NCI-H1417 (cell line): Measurements from ENCODE around the gene PLA2G4F.

Source experiments
- DNase-seq, 3 experiments: peaks; one replicate each; lab custom pipeline; 2025; lab: John Stamatoyannopoulos, UW

Gene PLA2G4F

DNA sequence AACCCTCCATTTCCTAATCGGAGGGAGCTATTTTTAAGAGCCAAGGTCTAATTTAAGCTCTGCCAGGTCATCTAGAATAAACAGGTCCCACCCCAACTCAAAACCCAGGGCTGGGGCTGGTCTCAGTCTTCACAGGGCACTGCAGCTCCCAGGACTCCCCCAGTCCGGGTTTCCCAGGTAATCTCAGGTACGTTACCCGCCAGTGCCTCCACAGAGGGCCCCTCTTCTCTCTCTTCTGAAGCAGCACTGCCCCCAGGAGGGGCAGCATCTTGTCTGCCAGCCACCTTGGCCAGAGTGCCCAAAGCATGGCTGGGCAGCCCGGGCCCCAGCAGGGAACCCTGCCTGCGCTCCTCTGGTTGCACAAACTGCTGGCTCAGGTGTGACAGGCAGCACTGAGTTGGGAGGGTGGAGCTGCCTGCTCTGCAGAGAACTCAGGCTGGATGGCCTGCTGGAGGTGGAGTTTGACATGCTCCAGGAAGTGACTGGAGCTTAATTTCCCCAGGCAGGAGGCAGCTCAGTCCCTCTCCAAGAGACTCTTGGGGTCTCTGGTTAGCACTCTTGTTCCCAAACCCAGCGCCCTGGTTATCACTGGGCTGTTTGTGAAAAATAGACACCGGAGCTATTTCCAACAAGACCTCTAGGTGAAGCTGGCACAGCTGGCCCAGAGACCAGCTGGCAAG is at the start of gene PLA2G4F:
TSS of gene PLA2G4F (minus strand) at position 394 of the 680 bp plus-strand sequence. CDS start at position 307, 87 bp downstream.
- peak in 1 of 3 experiments; percentile 15 for DNase-seq

GRCh38 chr15:42203891-42204290 is 47.5 kb upstream of the PLA2G4F start:
- DNase-seq = no peak

GRCh38 chr15:42202653-42203052 is 46.2 kb upstream of the PLA2G4F start:
- no peak for DNase-seq

GRCh38 chr15:42201801-42202200 is 45.4 kb upstream of the PLA2G4F start:
- no peak for DNase-seq

DNA sequence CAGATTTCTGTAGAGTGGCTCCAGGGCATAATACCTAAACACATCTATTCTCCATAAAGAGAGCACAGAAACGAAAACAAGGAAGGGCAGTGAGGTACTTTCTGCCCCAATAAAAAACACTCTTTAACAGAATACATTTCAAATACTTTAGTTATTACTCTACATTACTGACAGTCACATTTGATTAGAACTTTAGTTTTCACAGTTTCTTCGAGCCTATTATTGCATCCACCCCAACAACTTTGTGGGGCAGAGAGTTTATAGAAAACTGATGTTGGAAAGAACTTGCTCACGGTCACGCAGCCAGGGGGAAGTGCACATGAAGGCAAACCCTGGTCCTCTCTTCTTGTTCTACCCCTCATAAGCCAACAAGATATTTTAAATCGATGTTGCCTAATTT is 42.7 kb upstream of the PLA2G4F start:
- no peak for DNase-seq

DNA sequence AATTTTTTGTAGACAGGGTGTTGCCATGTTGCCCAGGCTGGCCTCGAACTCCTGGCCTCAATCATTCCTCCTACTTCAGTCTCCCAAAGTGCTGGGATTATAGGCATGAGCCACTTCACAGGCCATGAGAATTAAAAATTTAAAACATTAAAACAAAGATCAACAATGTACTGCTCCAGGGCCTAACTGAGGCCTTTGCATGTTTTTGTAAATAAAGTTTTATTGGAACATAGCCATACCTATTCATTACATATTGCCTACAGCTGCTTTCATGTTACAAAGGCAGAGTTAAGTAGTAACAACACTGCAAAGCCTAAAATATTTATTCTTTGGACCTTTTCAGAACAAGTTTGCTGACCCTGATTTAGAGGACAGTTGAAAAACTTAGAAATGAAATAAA is 42.1 kb upstream of the PLA2G4F start:
- no peak for DNase-seq

GRCh38 chr15:42194513-42194912 is 38.1 kb upstream of the PLA2G4F start:
- DNase-seq = no peak

GRCh38 chr15:42193383-42193782 is 36.9 kb upstream of the PLA2G4F start:
- DNase-seq = no peak

GRCh38 chr15:42191610-42192346 is 35.3 kb upstream of the PLA2G4F start:
- no peak for DNase-seq

GRCh38 chr15:42190370-42190769 is 33.9 kb upstream of the PLA2G4F start:
- DNase-seq = no peak

- DNase-seq = no peak
Observed at GRCh38 chr15:42185801-42186200, 29.4 kb upstream of the PLA2G4F start.

DNA sequence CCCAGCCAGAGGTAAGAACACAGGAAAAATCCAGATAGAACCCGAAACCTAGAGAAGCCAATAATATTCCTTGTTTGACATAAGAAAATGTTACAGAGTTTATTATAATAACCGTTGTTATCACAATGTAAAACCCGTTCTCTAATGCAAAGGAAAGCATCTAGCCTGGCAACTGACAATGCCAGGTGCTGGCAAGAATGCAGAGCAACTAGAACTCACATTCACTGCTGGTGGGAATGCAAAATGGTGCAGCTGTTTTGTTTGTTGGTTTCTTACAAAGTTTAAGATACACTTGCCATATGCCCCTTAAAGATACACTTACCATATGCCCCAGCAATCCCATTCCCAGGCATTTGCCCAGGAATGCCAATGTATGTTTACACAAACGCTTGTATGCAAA is 28.3 kb upstream of the PLA2G4F start:
- no peak for DNase-seq

GRCh38 chr15:42184296-42184695 is 27.9 kb upstream of the PLA2G4F start:
- DNase-seq = no peak

DNA sequence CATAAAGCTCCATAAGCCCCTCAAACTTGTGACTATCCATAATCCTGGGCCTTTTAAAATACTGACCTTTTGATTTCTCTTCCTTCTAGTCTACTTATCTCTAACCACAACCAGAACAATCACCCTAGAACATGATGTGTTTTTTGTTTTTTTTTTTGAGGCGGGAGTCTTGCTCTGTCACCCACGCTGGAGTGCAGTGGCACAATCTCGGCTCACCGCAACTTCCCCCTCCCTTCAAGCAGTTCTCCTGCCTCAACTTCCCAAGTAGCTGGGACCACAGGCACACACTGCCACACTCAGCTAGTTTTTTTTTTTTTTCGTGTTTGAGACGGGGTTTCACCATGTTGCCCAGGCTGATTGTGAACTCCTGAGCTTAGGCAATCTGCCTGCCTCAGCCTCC is 26.5 kb upstream of the PLA2G4F start:
- no peak for DNase-seq

DNA sequence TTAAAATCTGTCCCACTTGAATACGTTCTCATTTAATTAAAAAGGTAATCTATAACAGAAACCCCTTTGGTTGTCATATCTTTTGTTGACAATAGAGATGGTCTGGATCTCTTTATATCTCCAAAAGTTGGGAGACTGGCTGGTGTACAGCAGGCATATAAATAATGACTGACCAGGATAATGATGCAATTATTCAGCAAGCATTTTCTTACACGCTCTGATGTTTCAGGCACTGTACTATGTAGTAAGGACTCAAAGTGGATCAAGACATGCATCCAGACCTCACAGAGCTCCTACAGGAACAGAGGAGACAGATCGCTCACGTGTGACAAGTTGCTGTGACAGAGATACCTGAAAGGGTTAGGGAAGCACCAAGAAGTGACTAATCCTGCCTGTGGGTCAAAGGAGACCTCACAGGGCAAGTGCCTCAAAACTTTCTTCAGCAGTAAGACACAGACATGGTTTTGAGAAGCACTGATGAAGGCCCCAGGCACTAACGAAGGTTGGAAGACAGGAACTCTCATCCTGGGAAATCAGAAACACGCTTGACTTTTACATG is 26.0 kb upstream of the PLA2G4F start:
- no peak for DNase-seq

DNA sequence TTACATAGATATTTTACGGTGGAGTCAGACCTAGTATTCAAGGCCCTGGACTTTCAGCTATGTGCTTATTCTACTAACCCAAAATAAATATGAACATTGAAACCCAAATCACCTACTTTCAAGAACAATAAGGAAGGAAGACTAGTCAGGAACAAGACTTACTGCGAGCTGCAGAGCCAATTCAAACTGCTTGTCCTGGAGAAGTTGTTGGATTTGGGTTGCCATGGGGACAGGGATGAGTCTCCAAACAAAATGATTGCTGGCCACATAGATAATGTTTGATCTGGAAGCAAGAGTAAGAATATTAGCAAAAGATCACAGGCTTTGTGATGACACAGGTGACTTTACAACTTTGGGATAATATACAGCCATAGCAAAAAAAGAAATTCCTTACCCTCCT is 21.6 kb upstream of the PLA2G4F start:
- no peak for DNase-seq

DNA sequence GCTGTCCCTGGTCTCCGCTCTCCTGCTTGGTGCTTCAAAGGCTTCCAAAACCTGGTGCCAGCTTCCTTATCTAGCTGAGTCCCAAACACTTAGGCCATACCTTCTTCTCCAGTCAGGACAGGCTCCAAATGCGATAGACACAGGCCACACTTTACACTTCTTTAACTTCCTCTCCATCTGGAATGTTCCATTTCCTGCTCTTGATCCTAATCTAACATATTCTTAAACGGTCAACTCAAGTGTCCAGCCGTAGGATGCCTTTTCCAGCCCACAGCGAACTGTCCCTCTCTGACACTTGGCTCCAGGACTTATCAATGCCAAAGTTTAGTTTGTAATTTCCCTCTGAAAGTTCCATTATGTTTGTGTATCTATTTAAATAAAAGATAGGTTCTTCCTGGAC is 19.2 kb upstream of the PLA2G4F start:
- DNase-seq = no peak

DNA sequence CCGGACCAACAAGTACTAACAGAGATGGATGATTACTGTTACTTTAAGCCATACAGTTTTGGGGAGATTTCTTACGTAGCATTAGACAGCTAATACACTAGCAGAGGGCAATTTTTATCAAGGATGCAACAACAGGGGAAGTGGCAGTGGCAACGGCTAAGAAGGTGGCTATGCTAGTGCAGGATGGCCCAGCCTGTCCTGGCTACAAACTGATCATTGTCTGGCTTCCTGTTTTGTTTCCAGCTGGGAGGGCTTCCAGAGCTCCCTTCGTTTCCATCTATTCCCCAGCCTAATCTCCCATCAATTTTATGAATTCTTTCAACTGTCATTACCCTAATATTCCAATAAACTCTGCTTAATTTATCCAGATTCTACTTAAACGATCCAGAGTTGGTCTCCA is 16.0 kb upstream of the PLA2G4F start:
- DNase-seq = no peak

DNA sequence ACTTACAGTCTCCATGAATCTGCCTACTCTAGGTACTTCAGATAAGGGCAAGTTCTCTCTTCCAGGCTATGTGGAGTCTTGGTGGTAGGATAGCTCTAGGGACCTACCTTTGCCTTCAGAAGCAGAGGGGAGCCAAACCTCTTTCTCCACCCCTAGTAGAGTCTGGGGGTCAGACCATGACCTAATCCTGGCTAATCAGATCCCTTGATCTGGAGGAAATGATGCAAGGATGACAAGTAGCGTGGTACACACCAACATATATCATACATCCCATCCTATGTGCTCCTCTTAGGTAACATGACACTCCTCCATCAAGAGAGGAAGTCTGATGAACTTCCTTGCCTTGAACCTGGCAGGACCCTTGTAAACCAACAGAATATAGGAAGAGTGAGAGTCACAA is 15.4 kb upstream of the PLA2G4F start:
- DNase-seq = no peak

DNA sequence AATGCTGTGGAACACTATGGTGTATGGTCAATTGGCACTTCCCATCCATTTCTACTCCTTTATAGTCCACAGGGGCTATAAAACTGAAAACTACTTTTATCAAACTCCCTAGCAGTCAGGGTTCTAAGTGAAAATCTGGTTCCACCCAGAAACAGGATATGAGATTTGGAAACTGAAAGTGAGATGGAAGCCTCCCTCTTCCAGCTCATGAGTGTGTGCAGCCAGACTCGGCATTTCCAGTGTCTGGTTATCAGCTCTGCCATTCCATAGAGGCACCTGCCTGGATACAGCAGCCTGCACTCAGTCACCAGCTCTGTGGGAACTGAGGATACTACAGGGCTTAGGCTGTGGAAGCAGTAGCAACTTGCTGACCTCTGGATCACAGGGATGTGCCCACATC is 14.7 kb upstream of the PLA2G4F start:
- DNase-seq = no peak

- DNase-seq = no peak
Observed at GRCh38 chr15:42166225-42166940, 9.9 kb upstream of the PLA2G4F start.

DNA sequence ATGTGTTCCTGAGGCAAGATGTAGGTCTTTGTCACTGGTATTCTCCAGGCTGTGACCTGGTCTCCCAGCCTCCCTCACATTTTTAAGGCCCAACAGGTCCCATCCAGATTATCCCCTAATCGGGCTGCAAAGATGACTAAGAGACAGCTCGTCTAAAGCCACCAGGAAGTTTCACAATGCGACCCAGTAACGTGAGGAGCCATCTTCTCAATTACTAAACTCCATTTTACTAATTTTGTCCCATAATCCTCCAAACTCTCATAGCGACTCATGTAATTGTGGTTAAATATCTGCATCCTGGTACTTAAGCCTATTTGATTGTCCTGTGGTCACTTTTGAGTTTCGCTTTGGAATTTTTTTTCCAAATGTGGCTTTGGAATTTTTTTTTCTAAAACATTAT is 8.7 kb upstream of the PLA2G4F start:
- no peak for DNase-seq
